HCT116 (cell line): ENCODE data around the gene SAV1. TPM values are rescaled to one million over a fixed set of nuclear protein-coding genes. Genes with fewer than 3 reads are reported as not detected.

Source experiments
- ATAC-seq: fragments of 200-7000 bp; cut with Tn5 transposase; 2 replicates; pipeline ENCODE4 v1.9.1; 2020; ENCODE audit warnings: mild to moderate bottlenecking, moderate library complexity
- BruUV-seq: library from RNA; stranded (reverse); fragments of 400-500 nt; replicated peaks from 2 replicates; lab custom pipeline; 2021; lab: Mats Ljungman, UMichigan
- CTCF ChIA-PET: fragments of 300-600 bp; sonication (Branson Sonifier 250); formaldehyde crosslinking; loops from one replicate; lab custom pipeline; 2021; ENCODE audit warnings: antibody characterized with exemption; lab: Charles Lee
- POLR2A ChIA-PET: fragments of 300-600, 350-600 bp; sonication (Branson Sonifier 250); formaldehyde crosslinking; loops from one replicate; lab custom pipeline; 2021; ENCODE audit warnings: antibody characterized with exemption; lab: Charles Lee
- RAD21 ChIA-PET, 2 experiments: fragments of 300-600 bp; sonication (Branson Sonifier 250); formaldehyde crosslinking; loops; one replicate each; lab custom pipeline; 2023; ENCODE audit warnings: low total read pairs in 2 of 2; ENCODE audit not compliant: uncharacterized antibody in 2 of 2, unreplicated experiment in 2 of 2, low non-redundant PET in 1 of 2; lab: Charles Lee
- DNase-seq: peaks from one replicate; pipeline ENCODE4 v3.0.0-alpha.2; 2010; ENCODE audit warnings: low read depth, low spot score
- H2AFZ ChIP-seq: fragments of 200-600 bp; shearing (Covaris generic), sonication (generic); 2 replicates; pipeline ENCODE4 v1.6.1; 2017; ENCODE audit warnings: low read depth, mixed run types, mixed read lengths, antibody characterized with exemption, low read length; ENCODE audit not compliant: poor library complexity, severe bottlenecking
- H3K27ac ChIP-seq: 2 replicates; pipeline ENCODE4 v1.5.1; 2012; ENCODE audit warnings: low read depth, low read length
- H3K27me3 ChIP-seq: fragments of 200-600 bp; sonication (generic); 2 replicates; pipeline ENCODE4 v1.6.1; 2016; ENCODE audit warnings: mixed run types, low read length, mixed read lengths; ENCODE audit not compliant: insufficient read depth
- H3K36me3 ChIP-seq, 2 experiments: fragments of 200-500 bp in 1 of 2; fragments of 200-600 bp in 1 of 2; sonication (Bioruptor generic) in 1 of 2; sonication (generic) in 1 of 2; 2 replicates each; pipeline versions ENCODE4 v1.5.1 to v1.6.1; 2014 to 2016; ENCODE audit warnings: low read length in 2 of 2, inconsistent platforms in 1 of 2, mixed read lengths in 1 of 2, mixed run types in 1 of 2; ENCODE audit not compliant: insufficient read depth in 2 of 2, control insufficient read depth in 1 of 2
- H3K4me1 ChIP-seq, 2 experiments: fragments of 200-600 bp in 1 of 2; sonication (generic) in 1 of 2; 2 replicates each; pipeline versions ENCODE4 v1.5.1 to v1.6.1; 2012 to 2017; ENCODE audit warnings: low read length in 2 of 2, inconsistent platforms in 1 of 2, mild to moderate bottlenecking in 1 of 2, mixed read lengths in 1 of 2, mixed run types in 1 of 2, moderate library complexity in 1 of 2; ENCODE audit not compliant: insufficient read depth in 2 of 2, control insufficient read depth in 1 of 2
- H3K4me2 ChIP-seq: fragments of 200-600 bp; sonication (generic); 2 replicates; pipeline ENCODE4 v1.6.1; 2017; ENCODE audit warnings: mixed run types, low read length, mixed read lengths
- H3K4me3 ChIP-seq, 2 experiments: fragments of 200-600 bp in 1 of 2; sonication (generic) in 1 of 2; replicated peaks in 1 of 2; 2 replicates each; pipeline ENCODE4 v1.5.1; 2011 to 2016; ENCODE audit warnings: low read length in 2 of 2, control low read depth in 1 of 2, low read depth in 1 of 2, mild to moderate bottlenecking in 1 of 2, mixed read lengths in 1 of 2, mixed run types in 1 of 2
- H3K79me2 ChIP-seq: fragments of 200-600 bp; sonication (generic); 2 replicates; pipeline ENCODE4 v1.6.1; 2017; ENCODE audit warnings: mild to moderate bottlenecking, mixed run types, low read length, moderate library complexity, mixed read lengths; ENCODE audit not compliant: insufficient read depth
- H3K9ac ChIP-seq: fragments of 200-600 bp; sonication (generic); 2 replicates; pipeline ENCODE4 v1.6.1; 2016; ENCODE audit warnings: low read length, mixed read lengths
- H3K9me2 ChIP-seq: fragments of 200-600 bp; sonication (generic), shearing (Covaris generic); 2 replicates; pipeline ENCODE4 v1.6.1; 2017; ENCODE audit warnings: mixed run types, mild to moderate bottlenecking, moderate library complexity; ENCODE audit not compliant: insufficient read depth
- H3K9me3 ChIP-seq, 2 experiments: fragments of 200-500 bp in 1 of 2; fragments of 200-600 bp in 1 of 2; sonication (Bioruptor generic) in 1 of 2; sonication (generic) in 1 of 2; 2 replicates each; pipeline ENCODE4 v1.6.1; 2014 to 2017; ENCODE audit warnings: low read length in 2 of 2, mixed read lengths in 2 of 2, inconsistent platforms in 1 of 2, low read depth in 1 of 2, mild to moderate bottlenecking in 1 of 2, mixed run types in 1 of 2, moderate library complexity in 1 of 2; ENCODE audit not compliant: control insufficient read depth in 1 of 2, insufficient read depth in 1 of 2
- H4K20me1 ChIP-seq: fragments of 200-600 bp; sonication (generic), shearing (Covaris generic); 2 replicates; pipeline ENCODE4 v1.6.1; 2017; ENCODE audit warnings: mixed run types, mild to moderate bottlenecking, moderate library complexity; ENCODE audit not compliant: insufficient read depth
- CBX3 ChIP-seq: IDR thresholded peaks from 2 replicates; pipeline ENCODE4 v1.6.1; 2012; ENCODE audit warnings: low read depth
- CEBPB ChIP-seq: IDR thresholded peaks from 2 replicates; pipeline ENCODE4 v1.6.1; 2012; ENCODE audit warnings: low read depth
- ELF1 ChIP-seq: IDR thresholded peaks from 2 replicates; pipeline ENCODE4 v1.6.1; 2012; ENCODE audit warnings: low read depth, borderline replicate concordance
- EZH2phosphoT487 ChIP-seq: fragments of 200-600 bp; IDR thresholded peaks from 2 replicates; pipeline ENCODE4 v1.6.1; 2018; ENCODE audit warnings: antibody characterized with exemption, borderline replicate concordance
- JUND ChIP-seq: IDR thresholded peaks from 2 replicates; pipeline ENCODE4 v1.6.1; 2012
- POLR2A ChIP-seq: IDR thresholded peaks from 2 replicates; pipeline ENCODE4 v1.7.0; 2011; ENCODE audit warnings: borderline replicate concordance; ENCODE audit not compliant: insufficient read depth, insufficient read length; ENCODE audit errors: extremely low read depth
- RAD21 ChIP-seq: IDR thresholded peaks from 2 replicates; pipeline ENCODE4 v1.6.1; 2012; ENCODE audit warnings: low read depth, mild to moderate bottlenecking
- REST ChIP-seq: IDR thresholded peaks from 2 replicates; pipeline ENCODE4 v1.6.1; 2012; ENCODE audit warnings: low read depth
- SIN3A ChIP-seq: IDR thresholded peaks from 2 replicates; pipeline ENCODE4 v1.6.1; 2012; ENCODE audit warnings: low read depth
- YY1 ChIP-seq: IDR thresholded peaks from 2 replicates; pipeline ENCODE4 v1.6.1; 2011; ENCODE audit warnings: low read length, low read depth, moderate library complexity, mild to moderate bottlenecking; ENCODE audit not compliant: insufficient replicate concordance; ENCODE audit errors: extremely low read depth
- intact Hi-C: fragments of 100-400 bp; cut with micrococcal nuclease; formaldehyde crosslinking; loops from 2 replicates; pipeline ENCODE4 v1.10.0; 2022
- total RNA-seq: library from RNA; stranded (reverse); gene quantifications from one replicate; pipeline ENCODE4 v1.2.1, GENCODE V29; 2021; ENCODE audit not compliant: unreplicated experiment
- TF ChIP-seq, protein P1 (sequence below): IDR thresholded peaks from 2 replicates; pipeline ENCODE4 v1.6.1; 2012

SAV1 gene
- total RNA-seq, 1 experiment from 2014 or later = 38.0 TPM

DNA sequence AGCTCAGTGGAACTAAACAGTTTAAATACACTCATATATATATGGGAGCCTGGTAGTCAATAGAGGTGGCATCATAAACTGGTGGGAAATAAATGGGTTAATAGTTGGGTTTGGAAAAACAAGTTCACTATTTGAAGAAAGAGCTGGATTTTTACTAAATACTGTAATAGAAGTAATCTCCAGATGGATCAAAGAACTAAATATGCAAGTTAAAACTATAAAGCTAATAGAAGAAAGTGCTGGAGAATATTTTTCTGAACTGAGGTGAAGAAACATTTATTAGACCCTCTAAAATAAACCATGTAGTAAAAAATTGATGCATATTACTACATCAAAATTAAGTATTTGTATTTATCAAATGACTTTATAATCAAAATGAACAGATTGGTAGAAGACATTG, 69.3 kb downstream of the SAV1 start:
- H2AFZ ChIP-seq = no peak overlapping the region
- RAD21 ChIA-PET = no interaction called here
- H3K4me2 ChIP-seq = no peak overlapping the region
- H4K20me1 ChIP-seq = no peaks in the 10 kb centered on the region
- no peaks in the 10 kb centered on the region for H3K27me3 ChIP-seq
- H3K9ac ChIP-seq = no peak overlapping the region
- no peak for TF ChIP-seq RAD21
- TF ChIP-seq CBX3 = no peak
- no peak for TF ChIP-seq EZH2phosphoT487
- TF ChIP-seq REST = no peak
- TF ChIP-seq YY1 = no peak
- TF ChIP-seq, protein P1, sequence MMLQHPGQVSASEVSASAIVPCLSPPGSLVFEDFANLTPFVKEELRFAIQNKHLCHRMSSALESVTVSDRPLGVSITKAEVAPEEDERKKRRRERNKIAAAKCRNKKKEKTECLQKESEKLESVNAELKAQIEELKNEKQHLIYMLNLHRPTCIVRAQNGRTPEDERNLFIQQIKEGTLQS = no peak
- TF ChIP-seq CEBPB = no peak
- no peak for TF ChIP-seq POLR2A
- TF ChIP-seq JUND = no peak
- TF ChIP-seq ELF1 = no peak
- no peak for TF ChIP-seq SIN3A
- ATAC-seq (no peak), DNase-seq (no peak)
- H3K79me2 ChIP-seq = no peaks in the 10 kb centered on the region
- no peak overlapping the region for H3K4me3 ChIP-seq
- no peaks in the 10 kb centered on the region for H3K9me3 ChIP-seq
- BruUV-seq = no TSS peak
- H3K4me1 ChIP-seq = peaks cover 16 to 19% of the 10 kb centered on the region in 2 experiments
- H3K9me2 ChIP-seq = no peaks in the 10 kb centered on the region
- POLR2A ChIA-PET = no interaction called here
- no peaks in the 10 kb centered on the region for H3K36me3 ChIP-seq
- no peak overlapping the region for H3K27ac ChIP-seq
- CTCF ChIA-PET = interaction anchor here (1.5 kb wide), 1 partner anchor 175 kb away, joined by 5 read pairs; no protein-coding TSS in a partner anchor
- intact Hi-C loops = no loop called here
